Thoracic aorta (tissue), 2 donors: ENCODE data around the gene STRAP. TPM values are rescaled to one million over a fixed set of nuclear protein-coding genes. Genes with fewer than 3 reads are reported as not detected.

Experiments
- ATAC-seq: fragments of 150-250 bp; one replicate; pipeline ENCODE4 v1.8.0; 2017; ENCODE audit warnings: low read depth; ENCODE audit not compliant: insufficient number of reproducible peaks, low FRiP score
- DNase-seq: peaks from one replicate; pipeline ENCODE4 v3.0.0-alpha.2; 2020; ENCODE audit warnings: low spot score
- H3K27ac ChIP-seq, 2 donors: fragments of 200-600 bp; sonication (generic); 1 replicate in 1 of 2; 2 replicates in 1 of 2; pipeline ENCODE4 v1.5.1; 2016; ENCODE audit warnings: mild to moderate bottlenecking in 2 of 2, moderate library complexity in 2 of 2
- H3K27me3 ChIP-seq: fragments of 200-600 bp; sonication (generic); replicated peaks from 2 replicates; pipeline ENCODE4 v1.6.0; 2016; ENCODE audit warnings: mild to moderate bottlenecking; ENCODE audit not compliant: insufficient read depth
- H3K36me3 ChIP-seq: fragments of 200-600 bp; sonication (generic); one replicate; pipeline ENCODE4 v1.5.1; 2016
- H3K4me1 ChIP-seq, 2 donors: fragments of 200-600 bp; sonication (generic); 1 replicate in 1 of 2; 2 replicates in 1 of 2; pipeline versions ENCODE4 v1.5.1 to v1.6.0; 2016; ENCODE audit warnings: low read depth in 2 of 2, mild to moderate bottlenecking in 1 of 2; ENCODE audit not compliant: control insufficient read depth in 1 of 2
- H3K4me3 ChIP-seq: fragments of 200-600 bp; sonication (generic); 2 replicates; pipeline ENCODE4 v1.5.1; 2016; ENCODE audit warnings: mild to moderate bottlenecking
- H3K9me3 ChIP-seq: fragments of 200-600 bp; sonication (generic); 2 replicates; pipeline ENCODE4 v1.5.1; 2016
- total RNA-seq, 2 donors: library from RNA; depleted of rRNA; stranded (reverse); fragments of >200 nt; gene quantifications; one replicate each; pipeline versions ENCODE4 v1.1.0 to v1.2.3, GENCODE V29; 2016
- TF ChIP-seq, protein P1 (sequence below): fragments of 200-600 bp; sonication (generic); IDR thresholded peaks from one replicate; pipeline ENCODE4 v1.5.1; 2019; ENCODE audit warnings: antibody characterized with exemption

STRAP gene
- total RNA-seq, 2 donors from 2014 or later = 55.1 to 55.5 TPM

DNA sequence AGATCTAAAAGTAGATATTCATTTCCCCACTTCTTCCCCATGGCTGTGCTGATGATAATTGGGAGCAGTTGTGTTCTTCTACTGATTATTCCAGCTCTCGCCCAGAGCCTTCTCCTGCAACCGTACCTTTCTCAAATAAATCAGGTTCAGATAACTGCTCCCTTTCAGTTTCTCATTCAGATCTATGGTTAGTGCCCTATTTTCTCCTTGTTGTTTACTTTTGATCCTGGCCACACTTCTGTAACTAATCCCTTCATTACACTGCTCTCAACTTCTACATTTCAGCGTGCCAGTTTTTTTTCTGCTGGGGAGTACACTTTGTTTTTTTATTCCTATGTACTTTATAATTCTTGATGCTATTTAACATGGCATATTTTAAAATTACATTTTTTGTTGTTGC, 2.8 kb upstream of the STRAP start:
- TF ChIP-seq, protein P1, sequence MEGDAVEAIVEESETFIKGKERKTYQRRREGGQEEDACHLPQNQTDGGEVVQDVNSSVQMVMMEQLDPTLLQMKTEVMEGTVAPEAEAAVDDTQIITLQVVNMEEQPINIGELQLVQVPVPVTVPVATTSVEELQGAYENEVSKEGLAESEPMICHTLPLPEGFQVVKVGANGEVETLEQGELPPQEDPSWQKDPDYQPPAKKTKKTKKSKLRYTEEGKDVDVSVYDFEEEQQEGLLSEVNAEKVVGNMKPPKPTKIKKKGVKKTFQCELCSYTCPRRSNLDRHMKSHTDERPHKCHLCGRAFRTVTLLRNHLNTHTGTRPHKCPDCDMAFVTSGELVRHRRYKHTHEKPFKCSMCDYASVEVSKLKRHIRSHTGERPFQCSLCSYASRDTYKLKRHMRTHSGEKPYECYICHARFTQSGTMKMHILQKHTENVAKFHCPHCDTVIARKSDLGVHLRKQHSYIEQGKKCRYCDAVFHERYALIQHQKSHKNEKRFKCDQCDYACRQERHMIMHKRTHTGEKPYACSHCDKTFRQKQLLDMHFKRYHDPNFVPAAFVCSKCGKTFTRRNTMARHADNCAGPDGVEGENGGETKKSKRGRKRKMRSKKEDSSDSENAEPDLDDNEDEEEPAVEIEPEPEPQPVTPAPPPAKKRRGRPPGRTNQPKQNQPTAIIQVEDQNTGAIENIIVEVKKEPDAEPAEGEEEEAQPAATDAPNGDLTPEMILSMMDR = no peak
- DNase-seq (no peak), ATAC-seq (no peak)
- Histone ChIP-seq H3K9me3 (no peaks in the 10 kb centered on the region), H3K27me3 (no peaks in the 10 kb centered on the region), H3K4me1 (peaks cover 9 to 14% of the 10 kb centered on the region in 2 donors), H3K27ac (no peak overlapping the region), H3K36me3 (no peaks in the 10 kb centered on the region), H3K4me3 (no peak overlapping the region)

DNA sequence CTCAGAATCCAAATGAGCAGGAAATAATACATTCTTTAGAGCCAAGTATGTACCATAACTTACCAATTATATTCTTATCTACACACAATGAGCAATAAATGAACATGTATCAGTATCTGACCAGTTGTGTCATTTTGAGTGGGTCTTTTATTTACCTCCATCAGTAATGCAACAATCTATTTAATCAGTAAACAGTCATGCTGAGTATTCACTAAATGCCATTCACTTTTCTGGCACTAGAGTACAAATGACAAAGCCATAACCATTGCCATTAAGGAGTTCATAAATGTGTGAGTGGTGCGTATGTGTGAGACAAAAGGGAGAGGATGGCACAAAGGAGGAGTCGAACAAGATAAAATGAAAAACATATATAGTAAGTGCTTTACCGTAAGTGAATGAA, 1.5 kb upstream of the STRAP start:
- Histone ChIP-seq H3K9me3 (no peaks in the 10 kb centered on the region), H3K4me1 (peaks cover 17 to 25% of the 10 kb centered on the region in 2 donors), H3K36me3 (no peaks in the 10 kb centered on the region), H3K27me3 (no peaks in the 10 kb centered on the region), H3K4me3 (no peak overlapping the region), H3K27ac (no peak overlapping the region)
- ATAC-seq = no peak
- no peak for DNase-seq
- TF ChIP-seq, protein P1 = no peak

DNA sequence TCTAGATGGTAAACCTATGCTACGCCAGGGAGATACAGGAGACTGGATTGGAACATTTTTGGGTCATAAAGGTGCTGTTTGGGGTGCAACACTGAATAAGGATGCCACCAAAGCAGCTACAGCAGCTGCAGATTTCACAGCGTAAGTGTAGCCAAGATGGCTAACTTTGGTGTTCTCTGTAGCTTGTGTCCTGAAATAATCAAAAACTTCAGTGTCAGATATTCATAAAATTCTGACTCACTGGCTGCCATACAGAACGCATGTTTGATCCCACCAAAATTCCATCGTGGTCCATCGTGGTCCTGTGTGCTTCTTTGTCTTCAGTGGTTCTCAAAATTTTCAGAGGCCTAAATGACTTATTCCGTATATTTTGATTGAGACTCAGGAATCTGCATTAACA, 1.3 kb downstream of the STRAP start:
- Histone ChIP-seq H3K27me3 (no peaks in the 10 kb centered on the region), H3K4me3 (peak overlapping the region; percentile 93), H3K36me3 (no peaks in the 10 kb centered on the region), H3K9me3 (no peaks in the 10 kb centered on the region), H3K4me1 (peaks cover 29 to 52% of the 10 kb centered on the region in 2 donors), H3K27ac (peak overlapping the region in 1 of 2 donors; percentile 98)
- no peak for DNase-seq
- TF ChIP-seq, protein P1 = no peak
- ATAC-seq = no peak

DNA sequence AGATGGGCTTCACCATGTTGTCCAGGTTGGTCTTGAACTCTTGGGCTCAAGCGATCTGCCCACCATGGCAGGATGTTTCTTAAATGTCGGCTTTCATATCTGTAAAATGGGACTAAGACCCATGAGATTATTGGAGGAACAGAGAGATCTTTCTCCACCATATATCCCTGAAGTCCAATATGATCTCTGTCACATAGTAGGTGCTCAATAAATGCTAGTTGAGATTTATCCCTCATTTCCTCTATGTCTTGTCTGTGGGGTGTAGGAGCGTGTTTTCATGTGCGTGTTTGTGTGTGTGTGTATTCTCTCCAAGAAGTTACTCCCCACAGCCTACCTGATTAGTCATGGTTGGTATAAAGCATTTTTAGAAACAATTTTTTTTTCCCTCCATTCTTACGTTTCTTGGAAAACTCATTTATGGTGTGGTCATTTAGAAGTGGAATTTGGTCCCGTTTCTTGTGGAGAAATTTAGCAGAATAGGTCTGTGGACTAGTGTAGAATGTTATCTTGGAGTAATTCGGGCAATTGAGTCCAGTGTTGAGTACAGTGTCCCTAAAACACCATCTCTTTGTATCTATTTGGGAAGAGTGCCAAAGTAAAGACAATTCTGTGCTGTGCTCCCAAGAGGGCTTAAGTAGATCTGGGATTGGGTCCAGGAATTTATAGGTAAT, 4.3 kb downstream of the STRAP start:
- no peak for ATAC-seq
- no peak overlapping the region for H3K4me3 ChIP-seq
- peaks cover 29 to 52% of the 10 kb centered on the region in 2 donors for H3K4me1 ChIP-seq
- H3K27me3 ChIP-seq = no peaks in the 10 kb centered on the region
- peaks cover 7% of the 10 kb centered on the region for H3K36me3 ChIP-seq
- DNase-seq = no peak
- H3K27ac ChIP-seq = no peak overlapping the region
- no peaks in the 10 kb centered on the region for H3K9me3 ChIP-seq
- TF ChIP-seq, protein P1 = no peak

DNA sequence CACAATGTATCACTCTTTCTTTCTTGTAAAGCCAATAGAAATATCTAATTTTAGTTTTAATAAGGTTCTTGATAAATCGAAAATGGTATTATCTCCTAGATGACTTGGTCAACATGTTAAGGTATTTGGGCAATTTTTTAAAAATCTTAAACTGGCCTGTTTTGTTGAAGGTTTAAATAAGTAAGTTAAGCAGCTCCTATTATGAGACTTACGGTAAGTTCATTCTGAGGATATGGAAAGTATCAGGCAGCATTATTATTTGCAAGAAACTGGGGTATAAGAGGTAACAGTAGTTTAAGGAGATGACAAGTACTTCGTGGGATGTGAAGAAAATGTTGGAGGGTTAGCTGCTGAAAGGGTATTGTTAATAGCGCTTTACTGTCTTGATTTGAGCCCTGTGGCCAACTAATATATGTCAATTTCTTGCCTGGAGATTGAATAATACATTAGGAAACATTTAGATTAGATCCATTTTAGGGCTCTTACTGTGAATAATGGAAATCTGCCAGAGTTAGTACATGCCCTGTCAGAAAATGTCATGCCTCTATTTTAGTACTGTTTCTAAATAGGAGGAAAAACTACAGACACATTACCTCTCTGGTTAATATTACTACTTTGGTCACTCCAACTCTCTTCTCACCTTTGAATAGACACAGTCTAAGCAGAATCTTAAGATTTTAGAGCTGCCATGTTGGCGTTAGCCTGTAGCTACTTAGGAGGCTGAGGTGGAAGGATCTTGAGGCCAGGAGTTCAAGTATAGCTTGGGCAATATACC, 5.0 kb downstream of the STRAP start:
- Histone ChIP-seq H3K9me3 (no peaks in the 10 kb centered on the region), H3K4me3 (no peak overlapping the region), H3K36me3 (peaks cover 9% of the 10 kb centered on the region), H3K27me3 (no peaks in the 10 kb centered on the region), H3K4me1 (peaks cover 29 to 52% of the 10 kb centered on the region in 2 donors), H3K27ac (no peak overlapping the region)
- TF ChIP-seq, protein P1 = no peak
- ATAC-seq (no peak), DNase-seq (no peak)
